Endothelial cell of umbilical vein (primary cell): ENCODE data around the gene MEGF11. TPM values are rescaled to one million over a fixed set of nuclear protein-coding genes. Genes with fewer than 3 reads are reported as not detected.

Experiments used
- BruUV-seq: library from RNA; stranded (reverse); fragments of 400-500 nt; replicated peaks from 2 replicates; lab custom pipeline; 2021; lab: Mats Ljungman, UMichigan
- CTCF ChIA-PET: fragments of 300-600, 350-600 bp; sonication (Branson Sonifier 250); formaldehyde crosslinking; loops from one replicate; lab custom pipeline; 2021; ENCODE audit warnings: antibody characterized with exemption, inconsistent platforms; lab: Charles Lee
- POLR2A ChIA-PET: fragments of 300-600, 350-600 bp; sonication (Branson Sonifier 250); formaldehyde crosslinking; loops from one replicate; lab custom pipeline; 2021; ENCODE audit warnings: antibody characterized with exemption, inconsistent platforms; lab: Charles Lee
- DNase-seq: peaks from one replicate; pipeline ENCODE4 v3.0.0-alpha.2; 2011; ENCODE audit warnings: low read depth, low spot score
- FAIRE-seq: peaks from 2 replicates; lab custom pipeline; 2011; peaks lifted over from hg19 to GRCh38; lab: Jason Lieb, UNC
- H2AFZ ChIP-seq: 2 replicates; pipeline ENCODE4 v1.6.0; 2012; ENCODE audit warnings: low read depth, low read length, control low read depth, inconsistent platforms
- H3K27ac ChIP-seq: 2 replicates; pipeline ENCODE4 v1.5.1; 2011; ENCODE audit warnings: low read depth, mild to moderate bottlenecking, control low read depth, low read length, moderate library complexity; ENCODE audit not compliant: insufficient read depth
- H3K27me3 ChIP-seq, 2 experiments: 2 replicates each; pipeline versions ENCODE4 v1.6.0 to v1.6.1; 2011; ENCODE audit warnings: low read length in 2 of 2, mixed read lengths in 1 of 2; ENCODE audit not compliant: control insufficient read depth in 2 of 2, insufficient read depth in 2 of 2
- H3K36me3 ChIP-seq, 2 experiments: 2 replicates in 1 of 2; 3 replicates in 1 of 2; pipeline ENCODE4 v1.5.1; 2011; ENCODE audit warnings: low read length in 2 of 2, mild to moderate bottlenecking in 1 of 2, moderate library complexity in 1 of 2; ENCODE audit not compliant: control insufficient read depth in 2 of 2, insufficient read depth in 2 of 2; ENCODE audit errors: extremely low read depth in 1 of 2
- H3K4me1 ChIP-seq: 3 replicates; pipeline ENCODE4 v1.5.1; 2011; ENCODE audit warnings: mild to moderate bottlenecking, low read length; ENCODE audit not compliant: control insufficient read depth, insufficient read depth; ENCODE audit errors: extremely low read depth
- H3K4me2 ChIP-seq: 2 replicates; pipeline ENCODE4 v1.6.1; 2011; ENCODE audit warnings: low read length, control low read depth, mixed read lengths; ENCODE audit not compliant: insufficient read depth
- H3K4me3 ChIP-seq, 3 experiments: fragments of 200-600 bp in 1 of 3; sonication (generic), shearing (Covaris generic) in 1 of 3; replicated peaks in 1 of 3; 2 replicates each; pipeline ENCODE4 v1.5.1; 2011 to 2016; ENCODE audit warnings: control low read depth in 3 of 3, low read length in 3 of 3, mild to moderate bottlenecking in 2 of 3, inconsistent platforms in 1 of 3, low read depth in 1 of 3, moderate library complexity in 1 of 3; ENCODE audit not compliant: insufficient read depth in 1 of 3
- H3K79me2 ChIP-seq: 2 replicates; pipeline ENCODE4 v1.6.0; 2012; ENCODE audit warnings: low read length, inconsistent platforms; ENCODE audit not compliant: control insufficient read depth, insufficient read depth
- H3K9ac ChIP-seq: replicated peaks from 2 replicates; pipeline ENCODE3; 2011; ENCODE audit warnings: low read length, control low read depth; ENCODE audit not compliant: insufficient read depth; ENCODE audit errors: extremely low read depth
- H3K9me1 ChIP-seq: replicated peaks from 3 replicates; pipeline ENCODE4 v1.6.0; 2011; ENCODE audit warnings: mild to moderate bottlenecking, low read length; ENCODE audit not compliant: control insufficient read depth, insufficient read depth; ENCODE audit errors: extremely low read depth
- H3K9me3 ChIP-seq: replicated peaks from 2 replicates; pipeline ENCODE4 v1.5.1; 2012; ENCODE audit warnings: low read length, inconsistent platforms; ENCODE audit not compliant: control insufficient read depth, insufficient read depth
- H4K20me1 ChIP-seq: replicated peaks from 2 replicates; pipeline ENCODE3; 2011; ENCODE audit warnings: mild to moderate bottlenecking, low read length; ENCODE audit not compliant: control insufficient read depth, insufficient read depth; ENCODE audit errors: extremely low read depth
- EZH2 ChIP-seq: IDR thresholded peaks from 2 replicates; pipeline ENCODE4 v1.6.1; 2012; ENCODE audit warnings: borderline replicate concordance, low read depth, mild to moderate bottlenecking, moderate library complexity, low read length, inconsistent platforms; ENCODE audit not compliant: severe bottlenecking
- FOS ChIP-seq: IDR thresholded peaks from 2 replicates; pipeline ENCODE4 v1.6.1; 2011; ENCODE audit warnings: mild to moderate bottlenecking, low read length, moderate library complexity, borderline replicate concordance; ENCODE audit not compliant: insufficient read depth
- GATA2 ChIP-seq: IDR thresholded peaks from 2 replicates; pipeline ENCODE4 v1.7.0; 2011; ENCODE audit warnings: low read depth, mild to moderate bottlenecking, moderate library complexity, mixed read lengths, low read length; ENCODE audit not compliant: insufficient read length, insufficient read depth
- JUN ChIP-seq: IDR thresholded peaks from 2 replicates; pipeline ENCODE4 v1.6.1; 2011; ENCODE audit warnings: borderline replicate concordance, low read depth; ENCODE audit not compliant: insufficient read length, insufficient read depth
- MYC ChIP-seq: IDR thresholded peaks from one replicate; pipeline ENCODE4 v1.6.1; 2011; ENCODE audit warnings: mild to moderate bottlenecking, low read depth, low read length
- POLR2A ChIP-seq: IDR thresholded peaks from 2 replicates; pipeline ENCODE4 v1.6.1; 2012; ENCODE audit warnings: low read depth, mild to moderate bottlenecking, control low read depth, low read length
- POLR2AphosphoS5 ChIP-seq: IDR thresholded peaks from 2 replicates; pipeline ENCODE4 v1.6.1; 2012; ENCODE audit warnings: low read depth, mild to moderate bottlenecking, control low read depth, low read length, moderate library complexity; ENCODE audit not compliant: insufficient read depth
- dilution Hi-C: fragments of 300-500 bp; cut with MboI; formaldehyde crosslinking; loops from one replicate; pipeline ENCODE4 v1.15.0; 2019; ENCODE audit warnings: low sequenced_read_pairs; ENCODE audit not compliant: extremely low pct_ligation_motif_present
- intact Hi-C: fragments of 100-400 bp; cut with micrococcal nuclease; formaldehyde crosslinking; loops from one replicate; pipeline ENCODE4 v1.10.0; 2022
- polyA plus RNA-seq, 4 experiments: library from polyadenylated mRNA; depleted of rRNA in 3 of 4; stranded (reverse) in 3 of 4; unstranded in 1 of 4; fragments of >200 nt; gene quantifications; 2 replicates each; pipeline versions ENCODE4 v1.2.1 to v1.2.3, GENCODE V29; 2011 to 2012; ENCODE audit warnings: missing spikeins in 1 of 4
- total RNA-seq: library from RNA; stranded (reverse); gene quantifications from 2 replicates; pipeline ENCODE4 v1.2.3, GENCODE V29; 2021
- TF ChIP-seq, protein P1 (sequence below): IDR thresholded peaks from 2 replicates; pipeline ENCODE4 v1.6.1; 2011; ENCODE audit not compliant: insufficient read depth, insufficient read length
- TF ChIP-seq, protein P2 (sequence below), 2 donors: IDR thresholded peaks; 1 replicate in 1 of 2; 2 replicates in 1 of 2; pipeline ENCODE4 v1.5.1; 2011; ENCODE audit warnings: low read length in 2 of 2, mild to moderate bottlenecking in 2 of 2, moderate library complexity in 2 of 2, control low read depth in 1 of 2, inconsistent platforms in 1 of 2, low read depth in 1 of 2; ENCODE audit not compliant: insufficient read depth in 1 of 2; ENCODE audit errors: extremely low read depth in 1 of 2

MEGF11 gene
- total and polyA plus RNA-seq, 2 donors (not counting 3 experiments of a cell fraction or from before 2014, with no cell fraction given), result not detected

DNA sequence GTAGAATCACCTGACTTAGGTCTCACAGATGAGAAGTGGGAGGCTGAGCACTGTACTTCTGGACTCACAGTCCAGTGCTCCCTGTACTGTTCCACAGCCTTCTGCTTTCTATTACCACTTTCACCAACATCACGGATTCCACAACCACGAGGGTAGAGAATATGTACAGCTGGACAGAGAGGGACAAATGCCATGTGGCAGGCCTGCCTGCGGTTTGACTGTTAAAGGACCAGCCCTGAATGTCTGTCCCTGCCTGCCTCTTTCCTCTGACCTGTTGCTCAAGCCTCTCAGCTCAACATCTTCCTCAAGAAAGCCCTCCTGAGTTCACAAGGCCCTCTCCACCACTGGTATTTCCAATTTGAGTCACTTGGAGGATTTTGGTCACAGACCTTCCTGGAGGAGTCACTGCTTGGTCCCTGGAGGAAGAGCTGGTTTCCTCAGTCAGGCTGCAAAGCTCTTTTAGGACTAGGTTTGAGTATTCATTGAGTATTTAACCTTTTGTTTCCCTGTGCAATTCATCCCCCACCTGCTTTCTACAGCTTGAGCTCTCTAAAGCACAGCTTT is 335.1 kb downstream of the MEGF11 start:
- dilution Hi-C loops (no loop called here), intact Hi-C loops (loop anchor here (10.0 kb wide), 1 partner anchor 366 kb away; no protein-coding TSS in a partner anchor)
- TSS peak; percentile 4 for BruUV-seq
- no peaks in the 10 kb centered on the region for H3K9me3 ChIP-seq
- no peaks in the 10 kb centered on the region for H4K20me1 ChIP-seq
- no peak overlapping the region for H2AFZ ChIP-seq
- H3K4me2 ChIP-seq, result no peak overlapping the region
- H3K27me3 ChIP-seq, result no peaks in the 10 kb centered on the region
- DNase-seq, result no peak
- H3K36me3 ChIP-seq, result no peaks in the 10 kb centered on the region
- FAIRE-seq, result no peak
- no peak for TF ChIP-seq JUN
- TF ChIP-seq POLR2A, result no peak
- TF ChIP-seq, protein P1, sequence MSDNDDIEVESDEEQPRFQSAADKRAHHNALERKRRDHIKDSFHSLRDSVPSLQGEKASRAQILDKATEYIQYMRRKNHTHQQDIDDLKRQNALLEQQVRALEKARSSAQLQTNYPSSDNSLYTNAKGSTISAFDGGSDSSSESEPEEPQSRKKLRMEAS, result no peak
- TF ChIP-seq FOS, result no peak
- TF ChIP-seq, protein P2, sequence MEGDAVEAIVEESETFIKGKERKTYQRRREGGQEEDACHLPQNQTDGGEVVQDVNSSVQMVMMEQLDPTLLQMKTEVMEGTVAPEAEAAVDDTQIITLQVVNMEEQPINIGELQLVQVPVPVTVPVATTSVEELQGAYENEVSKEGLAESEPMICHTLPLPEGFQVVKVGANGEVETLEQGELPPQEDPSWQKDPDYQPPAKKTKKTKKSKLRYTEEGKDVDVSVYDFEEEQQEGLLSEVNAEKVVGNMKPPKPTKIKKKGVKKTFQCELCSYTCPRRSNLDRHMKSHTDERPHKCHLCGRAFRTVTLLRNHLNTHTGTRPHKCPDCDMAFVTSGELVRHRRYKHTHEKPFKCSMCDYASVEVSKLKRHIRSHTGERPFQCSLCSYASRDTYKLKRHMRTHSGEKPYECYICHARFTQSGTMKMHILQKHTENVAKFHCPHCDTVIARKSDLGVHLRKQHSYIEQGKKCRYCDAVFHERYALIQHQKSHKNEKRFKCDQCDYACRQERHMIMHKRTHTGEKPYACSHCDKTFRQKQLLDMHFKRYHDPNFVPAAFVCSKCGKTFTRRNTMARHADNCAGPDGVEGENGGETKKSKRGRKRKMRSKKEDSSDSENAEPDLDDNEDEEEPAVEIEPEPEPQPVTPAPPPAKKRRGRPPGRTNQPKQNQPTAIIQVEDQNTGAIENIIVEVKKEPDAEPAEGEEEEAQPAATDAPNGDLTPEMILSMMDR (IDR thresholded peaks at IDR 0.05; ENCODE audit: extremely low read depth in 1 of 2, insufficient read depth in 1 of 2, low read depth in 1 of 2, low read length in 2 of 2), result no peak
- no peak for TF ChIP-seq MYC
- TF ChIP-seq EZH2, result no peak
- no peak for TF ChIP-seq POLR2AphosphoS5
- TF ChIP-seq GATA2, result no peak
- ChIA-PET CTCF (interaction anchor here (0.9 kb wide), 1 partner anchor 273 kb away, joined by 3 read pairs; no protein-coding TSS in a partner anchor), POLR2A (no interaction called here)
- no peak overlapping the region for H3K27ac ChIP-seq
- no peaks in the 10 kb centered on the region for H3K9me1 ChIP-seq
- H3K4me3 ChIP-seq, result no peak overlapping the region
- H3K9ac ChIP-seq, result no peak overlapping the region
- H3K79me2 ChIP-seq, result no peaks in the 10 kb centered on the region
- H3K4me1 ChIP-seq, result no peaks in the 10 kb centered on the region
